Measurements from ENCODE around the gene TRIM28.

TRIM28 gene

DNA sequence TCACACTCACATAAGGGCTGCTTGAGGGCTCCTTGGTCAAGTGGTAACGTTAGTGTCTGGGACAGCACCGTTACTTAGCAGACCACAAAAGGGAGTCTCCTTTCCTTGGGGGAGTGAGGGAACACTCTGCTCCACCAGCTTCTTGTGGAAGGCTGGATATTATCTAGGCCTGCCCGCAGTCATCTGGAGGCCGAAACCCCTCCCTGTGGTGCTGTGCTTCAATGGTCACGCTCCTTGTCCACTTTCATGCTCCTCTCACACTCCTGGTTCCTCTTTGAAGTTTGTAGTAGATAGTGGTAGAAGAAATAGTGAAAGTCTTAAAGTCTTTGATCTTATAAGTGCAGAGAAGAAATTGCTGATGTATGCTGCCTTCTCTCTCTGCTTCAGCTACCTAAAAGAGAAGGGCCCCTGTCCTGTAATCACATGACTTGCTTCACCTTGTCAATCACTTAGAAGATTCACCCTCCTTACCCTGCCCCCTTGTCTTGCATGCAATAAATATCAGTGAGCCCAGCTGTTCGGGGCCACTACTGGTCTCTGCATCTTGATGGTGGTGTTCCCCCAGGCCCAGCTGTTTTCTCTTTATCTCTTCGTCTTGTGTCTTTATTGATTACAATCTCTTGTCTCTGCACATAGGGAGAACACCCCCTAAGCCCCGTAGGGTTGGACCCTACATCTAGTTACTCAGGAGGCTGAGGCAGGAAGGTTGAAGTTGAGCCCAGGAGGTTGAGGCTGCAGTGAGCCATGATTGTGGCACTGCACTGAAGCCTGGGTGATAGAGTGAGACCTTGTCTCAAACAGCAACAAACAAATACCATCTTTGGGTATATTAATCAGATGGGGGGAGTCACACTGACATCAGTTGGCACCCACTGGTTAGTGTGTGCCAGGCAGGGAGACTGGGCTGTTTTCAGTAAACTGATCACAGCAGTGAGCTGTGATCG, 40.9 kb downstream of the TRIM28 start:
- TF ChIP-seq SIN3A (IDR thresholded peaks at IDR 0.05; ENCODE audit: borderline replicate concordance, insufficient read depth, low read length) (no peak), TAF1 (IDR thresholded peaks at IDR 0.05; ENCODE audit: borderline replicate concordance, insufficient read depth, low read length) (no peak)
- TF ChIP-seq, protein P1, sequence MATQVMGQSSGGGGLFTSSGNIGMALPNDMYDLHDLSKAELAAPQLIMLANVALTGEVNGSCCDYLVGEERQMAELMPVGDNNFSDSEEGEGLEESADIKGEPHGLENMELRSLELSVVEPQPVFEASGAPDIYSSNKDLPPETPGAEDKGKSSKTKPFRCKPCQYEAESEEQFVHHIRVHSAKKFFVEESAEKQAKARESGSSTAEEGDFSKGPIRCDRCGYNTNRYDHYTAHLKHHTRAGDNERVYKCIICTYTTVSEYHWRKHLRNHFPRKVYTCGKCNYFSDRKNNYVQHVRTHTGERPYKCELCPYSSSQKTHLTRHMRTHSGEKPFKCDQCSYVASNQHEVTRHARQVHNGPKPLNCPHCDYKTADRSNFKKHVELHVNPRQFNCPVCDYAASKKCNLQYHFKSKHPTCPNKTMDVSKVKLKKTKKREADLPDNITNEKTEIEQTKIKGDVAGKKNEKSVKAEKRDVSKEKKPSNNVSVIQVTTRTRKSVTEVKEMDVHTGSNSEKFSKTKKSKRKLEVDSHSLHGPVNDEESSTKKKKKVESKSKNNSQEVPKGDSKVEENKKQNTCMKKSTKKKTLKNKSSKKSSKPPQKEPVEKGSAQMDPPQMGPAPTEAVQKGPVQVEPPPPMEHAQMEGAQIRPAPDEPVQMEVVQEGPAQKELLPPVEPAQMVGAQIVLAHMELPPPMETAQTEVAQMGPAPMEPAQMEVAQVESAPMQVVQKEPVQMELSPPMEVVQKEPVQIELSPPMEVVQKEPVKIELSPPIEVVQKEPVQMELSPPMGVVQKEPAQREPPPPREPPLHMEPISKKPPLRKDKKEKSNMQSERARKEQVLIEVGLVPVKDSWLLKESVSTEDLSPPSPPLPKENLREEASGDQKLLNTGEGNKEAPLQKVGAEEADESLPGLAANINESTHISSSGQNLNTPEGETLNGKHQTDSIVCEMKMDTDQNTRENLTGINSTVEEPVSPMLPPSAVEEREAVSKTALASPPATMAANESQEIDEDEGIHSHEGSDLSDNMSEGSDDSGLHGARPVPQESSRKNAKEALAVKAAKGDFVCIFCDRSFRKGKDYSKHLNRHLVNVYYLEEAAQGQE (IDR thresholded peaks at IDR 0.05; ENCODE audit: insufficient read depth in 1 of 2, low read depth in 2 of 2, low read length in 2 of 2), result no peak

DNA sequence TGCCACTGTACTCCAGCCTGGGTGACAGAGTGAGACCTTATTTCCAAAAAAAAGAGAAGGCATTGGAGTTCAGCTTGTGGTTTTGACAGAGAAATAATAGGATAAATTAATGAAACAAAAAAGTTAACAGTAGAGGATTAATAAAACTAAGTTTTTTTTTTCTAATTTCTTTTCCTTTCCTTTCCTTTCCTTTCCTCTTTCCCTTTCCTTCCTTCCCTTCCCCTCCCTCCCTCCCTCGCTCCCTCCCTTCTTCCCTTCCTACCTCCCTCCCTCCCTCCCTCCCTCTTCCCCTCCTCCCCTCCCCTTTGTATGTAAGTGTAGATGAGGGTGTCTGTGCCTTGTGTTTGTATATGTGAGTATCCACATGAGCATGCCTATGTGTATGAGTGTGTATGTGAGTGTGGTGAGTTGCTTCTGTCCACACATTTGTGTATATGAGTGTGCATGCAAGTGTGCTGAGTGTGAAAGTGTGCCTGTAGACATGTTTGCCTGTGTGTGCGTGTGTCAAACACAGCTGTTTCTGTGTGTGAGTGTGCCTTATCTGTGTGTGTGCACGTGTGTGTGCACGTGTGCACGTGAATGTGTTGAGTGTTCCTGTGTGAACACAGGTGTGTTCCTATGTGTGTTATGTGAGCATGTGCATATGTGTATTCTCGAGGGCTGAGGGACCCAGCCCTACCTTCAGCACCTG, 41.7 kb downstream of the TRIM28 start:
- TF ChIP-seq, protein P1 (IDR thresholded peaks at IDR 0.05; ENCODE audit: insufficient read depth in 1 of 2, low read depth in 2 of 2, low read length in 2 of 2), result no peak

DNA sequence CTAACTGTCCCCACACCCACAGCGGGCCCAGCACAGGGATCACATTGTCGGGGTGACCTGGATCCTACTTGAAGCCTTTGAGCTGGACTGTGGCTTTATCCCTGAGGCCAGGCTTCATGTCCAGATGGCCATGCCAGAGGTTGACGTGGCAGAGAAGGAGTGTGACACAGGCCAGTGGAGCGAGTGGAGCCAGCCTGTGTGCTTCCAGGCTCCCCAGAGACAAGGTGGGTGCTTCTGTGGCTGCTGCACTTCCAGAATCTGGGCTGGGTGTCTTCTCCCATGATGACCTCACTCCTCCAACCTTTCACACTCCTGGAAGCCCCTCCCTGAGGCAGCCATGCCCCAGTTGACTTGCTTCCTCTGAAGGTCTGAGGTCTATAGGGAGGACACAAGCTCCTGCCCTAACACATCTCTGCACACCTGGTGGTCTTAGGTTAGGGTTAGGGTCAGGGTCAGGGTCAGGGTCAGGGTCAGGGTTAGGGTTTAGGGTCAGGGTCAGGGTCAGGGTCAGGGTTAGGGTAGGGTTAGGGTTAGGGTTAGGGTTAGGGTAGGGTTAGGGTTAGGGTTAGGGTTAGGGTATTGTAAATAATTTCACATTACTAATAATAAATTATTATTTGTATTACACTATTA, 42.4 kb downstream of the TRIM28 start:
- TF ChIP-seq, protein P1 (IDR thresholded peaks at IDR 0.05; ENCODE audit: insufficient read depth in 1 of 2, low read depth in 2 of 2, low read length in 2 of 2), result no peak
- TF ChIP-seq POLR2AphosphoS5 (IDR thresholded peaks at IDR 0.05; ENCODE audit: low read depth, low read length) (no peak), TAF1 (IDR thresholded peaks at IDR 0.05; ENCODE audit: borderline replicate concordance, insufficient read depth, low read length) (no peak), FOXP2 (optimal IDR thresholded peaks at IDR 0.05; ENCODE audit: borderline replicate concordance, extremely low read depth, extremely low read length, insufficient read depth) (no peak), SIN3A (IDR thresholded peaks at IDR 0.05; ENCODE audit: borderline replicate concordance, insufficient read depth, low read length) (no peak)

Measured in PFSK-1 (cell line).